ENCODE data around the gene TPH2. TPM values are rescaled to one million over a fixed set of nuclear protein-coding genes. Genes with fewer than 3 reads are reported as not detected.

The TPH2 gene
- total RNA-seq, 4 donors from 2014 or later = not detected

- no peak for DNase-seq
Observed at GRCh38 chr12:71958056-71958455, 19.4 kb downstream of the TPH2 start.

DNA sequence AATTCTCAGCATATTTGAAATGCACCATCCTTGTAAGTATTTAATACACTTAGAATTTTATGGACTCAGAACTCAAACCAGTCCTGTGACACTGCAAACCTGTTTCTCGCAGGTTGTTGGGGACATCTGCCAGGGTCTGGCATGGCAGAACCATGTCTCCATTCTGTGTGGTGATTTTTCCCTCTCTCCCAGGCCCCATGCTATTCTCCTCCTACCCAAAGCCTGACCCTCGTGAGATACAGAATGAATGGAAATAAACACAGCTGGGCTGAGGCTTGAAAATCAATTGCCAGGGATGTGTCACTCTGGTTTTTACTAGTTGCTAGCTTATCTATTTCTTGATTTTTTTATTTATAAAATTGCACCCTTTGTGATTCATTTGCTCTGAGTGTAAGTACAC is 19.8 kb downstream of the TPH2 start:
- Histone ChIP-seq H3K36me3 (no peaks in the 10 kb centered on the region), H3K9me3 (no peaks in the 10 kb centered on the region), H3K27me3 (peaks cover 0 to 5% (median 0%) of the 10 kb centered on the region in 4 donors), H3K4me3 (no peak overlapping the region), H3K4me1 (no peaks in the 10 kb centered on the region), H3K27ac (no peak overlapping the region)
- DNase-seq = no peak
- WGBS, 2 donors = 17 to 28% methylated on average over 2 of the region's 2 CpGs
- intact Hi-C loops (cut with DNase I) = no loop called here
- TF ChIP-seq POLR2A (IDR thresholded peaks at IDR 0.05) = no peak
- TF ChIP-seq, protein P1, sequence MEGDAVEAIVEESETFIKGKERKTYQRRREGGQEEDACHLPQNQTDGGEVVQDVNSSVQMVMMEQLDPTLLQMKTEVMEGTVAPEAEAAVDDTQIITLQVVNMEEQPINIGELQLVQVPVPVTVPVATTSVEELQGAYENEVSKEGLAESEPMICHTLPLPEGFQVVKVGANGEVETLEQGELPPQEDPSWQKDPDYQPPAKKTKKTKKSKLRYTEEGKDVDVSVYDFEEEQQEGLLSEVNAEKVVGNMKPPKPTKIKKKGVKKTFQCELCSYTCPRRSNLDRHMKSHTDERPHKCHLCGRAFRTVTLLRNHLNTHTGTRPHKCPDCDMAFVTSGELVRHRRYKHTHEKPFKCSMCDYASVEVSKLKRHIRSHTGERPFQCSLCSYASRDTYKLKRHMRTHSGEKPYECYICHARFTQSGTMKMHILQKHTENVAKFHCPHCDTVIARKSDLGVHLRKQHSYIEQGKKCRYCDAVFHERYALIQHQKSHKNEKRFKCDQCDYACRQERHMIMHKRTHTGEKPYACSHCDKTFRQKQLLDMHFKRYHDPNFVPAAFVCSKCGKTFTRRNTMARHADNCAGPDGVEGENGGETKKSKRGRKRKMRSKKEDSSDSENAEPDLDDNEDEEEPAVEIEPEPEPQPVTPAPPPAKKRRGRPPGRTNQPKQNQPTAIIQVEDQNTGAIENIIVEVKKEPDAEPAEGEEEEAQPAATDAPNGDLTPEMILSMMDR (IDR thresholded peaks at IDR 0.05) = no peak

More at GRCh38 chr12:71958056-71958455, 19.4 kb downstream of the TPH2 start:
- peaks cover 0 to 5% (median 0%) of the 10 kb centered on the region in 4 donors for H3K27me3 ChIP-seq
- intact Hi-C loops (cut with DNase I) = no loop called here
- no peak overlapping the region for H3K4me3 ChIP-seq
- H3K9me3 ChIP-seq = no peaks in the 10 kb centered on the region
- no peaks in the 10 kb centered on the region for H3K4me1 ChIP-seq
- WGBS, 2 donors = 25 to 60% methylated on average over 1 to 2 of the region's 2 CpGs
- H3K36me3 ChIP-seq = no peaks in the 10 kb centered on the region
- TF ChIP-seq, protein P1 (IDR thresholded peaks at IDR 0.05) = no peak
- no peak for TF ChIP-seq POLR2A (IDR thresholded peaks at IDR 0.05)
- H3K27ac ChIP-seq = no peak overlapping the region

DNA sequence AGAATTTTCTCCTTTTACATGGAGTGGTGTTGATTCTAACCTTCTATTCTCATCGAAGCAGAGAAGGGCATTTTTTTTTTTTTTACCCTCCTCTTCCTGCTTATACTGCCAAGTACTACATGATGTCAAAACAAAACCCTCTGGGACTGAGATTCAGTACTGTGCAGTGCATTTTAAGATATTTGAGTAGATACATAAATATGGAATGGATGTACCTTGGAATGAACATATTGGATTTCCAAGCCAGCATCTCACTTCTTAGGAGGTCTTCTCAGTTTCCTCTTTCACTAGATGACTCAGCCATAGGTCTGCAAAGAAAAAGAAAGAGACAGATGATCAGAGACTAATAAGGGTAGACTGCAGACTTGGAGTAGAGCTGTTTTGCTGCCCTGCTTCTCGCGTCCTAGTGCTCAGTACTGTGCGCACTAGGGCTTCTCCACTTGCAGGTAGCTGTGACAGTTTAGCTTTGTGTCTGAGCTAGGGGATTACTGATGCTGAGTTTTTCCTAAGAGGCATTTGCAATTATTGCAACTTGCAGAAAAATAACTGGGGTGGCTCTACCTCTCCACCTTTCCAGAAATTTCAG is 20.4 kb downstream of the TPH2 start:
- whole genome bisulfite sequencing, 2 donors = 64% methylated on average over 4 of the region's 4 CpGs
- no peak for DNase-seq
- H3K9me3 ChIP-seq = no peaks in the 10 kb centered on the region

DNA sequence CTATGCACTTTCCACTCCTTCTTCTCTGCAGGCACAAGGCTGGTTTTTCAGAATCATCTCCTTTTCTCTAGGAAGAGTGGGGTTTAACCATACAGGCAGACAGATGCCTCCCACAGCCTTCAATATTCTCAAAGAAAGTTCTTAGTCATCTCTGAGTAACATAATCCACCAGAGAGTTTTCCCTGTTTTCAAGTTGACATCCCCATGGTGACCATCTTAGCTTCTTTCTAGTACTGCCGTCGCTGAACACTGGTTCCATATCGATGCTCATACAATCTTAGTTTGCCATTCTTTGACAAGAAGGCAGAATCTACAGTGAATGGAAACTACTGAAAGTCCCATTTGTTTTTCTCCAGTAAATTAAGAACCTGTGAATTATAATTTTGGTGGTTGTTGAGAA is 28.6 kb downstream of the TPH2 start:
- Histone ChIP-seq H3K27ac (no peak overlapping the region), H3K4me3 (no peak overlapping the region), H3K4me1 (no peaks in the 10 kb centered on the region), H3K9me3 (no peaks in the 10 kb centered on the region), H3K27me3 (peaks cover 0 to 10% (median 0%) of the 10 kb centered on the region in 4 donors), H3K36me3 (no peaks in the 10 kb centered on the region)
- intact Hi-C loops (cut with DNase I) = no loop called here
- TF ChIP-seq, protein P1 (IDR thresholded peaks at IDR 0.05) = no peak
- TF ChIP-seq POLR2A (IDR thresholded peaks at IDR 0.05) = no peak
- WGBS, 2 donors = 60 to 69% methylated on average over 3 of the region's 3 CpGs
- no peak for DNase-seq

More for the DNA sequence above, 20.4 kb downstream of the TPH2 start:
- H3K27me3 ChIP-seq = peaks cover 0 to 3% (median 0%) of the 10 kb centered on the region in 4 donors
- no peaks in the 10 kb centered on the region for H3K4me1 ChIP-seq
- intact Hi-C loops (cut with DNase I) = no loop called here
- H3K27ac ChIP-seq = no peak overlapping the region
- no peak overlapping the region for H3K4me3 ChIP-seq
- no peaks in the 10 kb centered on the region for H3K36me3 ChIP-seq
- TF ChIP-seq, protein P1 (IDR thresholded peaks at IDR 0.05) = no peak

DNA sequence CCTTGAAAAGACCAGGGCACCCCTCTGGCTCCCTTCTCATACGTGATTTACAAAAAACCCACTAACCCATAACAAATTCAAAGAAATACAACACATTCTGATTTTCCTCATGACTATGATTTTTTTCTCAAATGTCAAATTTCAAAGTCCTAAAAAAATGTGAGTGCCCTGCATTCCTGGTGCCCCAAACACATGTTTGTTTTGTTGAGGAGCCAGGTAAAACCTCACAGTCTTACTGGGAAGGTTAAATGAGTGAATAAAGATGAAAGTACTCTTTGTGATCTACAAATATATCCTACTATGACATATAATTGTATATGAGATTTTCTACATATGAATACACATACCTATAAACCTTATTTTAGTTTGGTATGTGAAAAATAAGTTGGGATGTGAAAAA is 30.7 kb downstream of the TPH2 start:
- Histone ChIP-seq H3K4me1 (no peaks in the 10 kb centered on the region), H3K27me3 (peaks cover 0 to 10% (median 0%) of the 10 kb centered on the region in 4 donors), H3K27ac (no peak overlapping the region), H3K36me3 (no peaks in the 10 kb centered on the region), H3K4me3 (no peak overlapping the region), H3K9me3 (no peaks in the 10 kb centered on the region)
- WGBS, 2 donors = 88 to 94% methylated on average over 1 of the region's 1 CpG
- intact Hi-C loops (cut with DNase I) = no loop called here
- TF ChIP-seq, protein P1 (IDR thresholded peaks at IDR 0.05) = no peak
- no peak for TF ChIP-seq POLR2A (IDR thresholded peaks at IDR 0.05)
- DNase-seq = no peak

Measured in esophagus squamous epithelium (tissue), 5 donors.